AG09319 (cell line): Measurements from ENCODE around the gene RC3H1.

ENCODE experiments used
- DNase-seq: peaks from one replicate; pipeline ENCODE4 v3.0.0-alpha.2; 2010; ENCODE audit warnings: low read depth; ENCODE audit errors: extremely low read depth
- TF ChIP-seq, protein P1 (sequence below): IDR thresholded peaks from 2 replicates; pipeline ENCODE4 v1.5.1; 2011; ENCODE audit warnings: low read depth, mild to moderate bottlenecking, inconsistent platforms, low read length, moderate library complexity

RC3H1 gene

DNA sequence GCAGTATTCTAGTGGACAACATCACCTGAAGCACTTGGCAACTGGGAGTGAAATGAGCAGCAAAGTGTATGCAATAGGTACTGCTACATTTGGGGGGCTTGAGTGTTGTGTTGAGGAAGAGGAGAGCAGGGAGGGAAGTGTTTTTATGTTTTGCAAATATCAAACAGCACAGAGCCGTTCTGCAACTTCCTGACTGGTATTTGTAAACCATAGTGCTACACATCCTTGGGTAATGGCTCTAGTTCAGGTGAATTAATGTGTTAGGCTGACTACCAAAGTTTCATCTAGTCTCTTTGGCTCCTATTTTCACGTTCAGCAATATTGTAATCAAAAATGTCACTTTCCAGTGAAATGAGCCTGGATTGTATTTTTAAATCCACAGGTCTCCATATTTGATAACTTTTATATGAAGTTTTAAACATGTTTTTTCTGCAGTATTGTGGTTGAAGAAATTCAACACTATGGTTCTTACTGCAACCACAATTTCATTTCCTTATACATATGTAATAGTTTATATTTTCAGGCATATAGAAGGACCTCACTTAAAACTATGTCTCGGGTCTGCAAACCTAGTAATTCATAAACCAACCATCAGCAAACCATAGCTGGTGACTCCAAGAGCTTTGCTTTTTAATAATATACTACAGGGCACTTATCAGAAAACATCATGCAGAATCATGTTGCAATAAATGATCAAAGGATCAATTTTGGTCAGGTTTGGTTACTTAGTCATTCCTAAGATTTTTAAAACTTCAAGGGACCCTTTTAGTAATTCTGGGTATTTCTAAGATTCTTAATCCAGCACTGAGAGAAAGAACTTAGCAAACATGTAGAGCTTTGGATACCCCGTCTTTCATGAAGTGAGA lies 135.2 kb downstream of the RC3H1 start:
- DNase-seq, result no peak
- TF ChIP-seq, protein P1, sequence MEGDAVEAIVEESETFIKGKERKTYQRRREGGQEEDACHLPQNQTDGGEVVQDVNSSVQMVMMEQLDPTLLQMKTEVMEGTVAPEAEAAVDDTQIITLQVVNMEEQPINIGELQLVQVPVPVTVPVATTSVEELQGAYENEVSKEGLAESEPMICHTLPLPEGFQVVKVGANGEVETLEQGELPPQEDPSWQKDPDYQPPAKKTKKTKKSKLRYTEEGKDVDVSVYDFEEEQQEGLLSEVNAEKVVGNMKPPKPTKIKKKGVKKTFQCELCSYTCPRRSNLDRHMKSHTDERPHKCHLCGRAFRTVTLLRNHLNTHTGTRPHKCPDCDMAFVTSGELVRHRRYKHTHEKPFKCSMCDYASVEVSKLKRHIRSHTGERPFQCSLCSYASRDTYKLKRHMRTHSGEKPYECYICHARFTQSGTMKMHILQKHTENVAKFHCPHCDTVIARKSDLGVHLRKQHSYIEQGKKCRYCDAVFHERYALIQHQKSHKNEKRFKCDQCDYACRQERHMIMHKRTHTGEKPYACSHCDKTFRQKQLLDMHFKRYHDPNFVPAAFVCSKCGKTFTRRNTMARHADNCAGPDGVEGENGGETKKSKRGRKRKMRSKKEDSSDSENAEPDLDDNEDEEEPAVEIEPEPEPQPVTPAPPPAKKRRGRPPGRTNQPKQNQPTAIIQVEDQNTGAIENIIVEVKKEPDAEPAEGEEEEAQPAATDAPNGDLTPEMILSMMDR, result no peak

DNA sequence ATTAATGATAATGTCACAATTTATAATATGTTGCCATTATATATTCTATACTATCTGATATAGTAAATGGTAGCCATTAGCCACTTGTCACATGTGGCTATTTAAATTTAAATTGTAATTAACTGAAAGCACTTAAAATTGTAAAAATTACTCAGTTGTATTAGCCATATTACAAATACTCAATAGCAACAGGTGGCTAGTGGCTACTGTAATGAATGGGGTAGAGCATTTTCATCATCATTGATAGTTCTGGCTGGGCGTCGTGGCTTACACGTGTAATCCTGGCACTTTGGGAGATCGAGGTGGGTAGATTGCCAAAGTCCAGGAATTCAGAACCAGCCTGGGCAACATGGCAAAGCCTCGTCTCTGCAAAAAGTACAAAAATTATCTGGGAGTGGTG lies 137.5 kb downstream of the RC3H1 start:
- TF ChIP-seq, protein P1, result no peak
- no peak for DNase-seq
